HS-5 (cell line): ENCODE results near the gene SPATA20.

Experiments used
- DNase-seq: peaks from one replicate; pipeline ENCODE4 v3.0.0-alpha.2; 2012; ENCODE audit warnings: low read depth

The SPATA20 gene

DNA sequence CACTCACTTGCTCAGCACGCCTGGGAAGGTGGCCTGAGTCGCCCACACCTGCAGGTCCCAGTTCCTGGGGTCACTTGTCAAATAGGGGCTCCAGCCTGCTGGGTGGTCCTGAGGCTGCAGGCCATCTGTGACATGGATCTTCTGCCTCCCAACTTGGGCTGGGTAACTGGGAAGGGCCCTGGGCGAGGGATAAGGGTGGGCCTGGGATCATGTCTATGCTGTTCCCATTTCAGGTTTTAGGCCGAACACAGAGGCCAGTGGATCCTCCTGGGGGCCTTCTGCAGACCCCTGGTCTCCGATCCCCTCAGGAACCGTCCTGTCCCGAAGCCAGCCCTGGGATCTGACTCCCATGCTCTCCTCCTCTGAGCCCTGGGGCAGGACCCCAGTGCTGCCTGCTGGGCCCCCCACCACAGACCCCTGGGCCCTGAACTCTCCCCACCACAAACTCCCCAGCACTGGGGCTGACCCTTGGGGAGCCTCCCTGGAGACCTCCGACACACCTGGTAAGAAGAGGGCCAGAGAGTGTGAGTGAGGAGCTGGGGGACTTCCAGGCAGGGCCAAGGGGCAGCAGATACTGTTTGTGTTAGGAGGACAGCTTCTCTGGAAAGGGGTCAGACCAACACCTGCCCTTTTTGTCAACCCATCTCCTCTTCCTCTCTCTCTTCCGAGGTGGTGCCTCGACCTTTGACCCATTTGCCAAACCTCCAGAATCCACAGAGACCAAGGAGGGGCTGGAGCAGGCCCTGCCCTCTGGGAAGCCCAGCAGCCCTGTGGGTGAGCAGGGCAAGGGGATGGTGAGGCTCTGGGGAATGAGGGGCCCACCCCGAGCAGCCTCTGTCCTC lies 6.2 kb upstream of the SPATA20 start:
- DNase-seq: no peak

DNA sequence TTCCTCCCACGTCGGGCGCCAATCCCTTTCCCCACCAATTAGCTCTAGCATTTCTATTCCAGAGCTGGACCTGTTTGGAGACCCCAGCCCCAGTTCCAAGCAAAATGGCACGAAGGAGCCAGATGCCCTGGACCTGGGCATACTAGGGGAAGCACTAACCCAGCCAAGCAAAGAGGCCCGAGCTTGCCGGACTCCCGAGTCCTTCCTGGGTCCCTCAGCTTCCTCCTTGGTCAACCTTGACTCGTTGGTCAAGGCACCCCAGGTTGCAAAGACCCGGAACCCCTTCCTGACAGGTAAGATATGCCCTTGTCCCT lies 5.6 kb upstream of the SPATA20 start:
- DNase-seq: no peak

DNA sequence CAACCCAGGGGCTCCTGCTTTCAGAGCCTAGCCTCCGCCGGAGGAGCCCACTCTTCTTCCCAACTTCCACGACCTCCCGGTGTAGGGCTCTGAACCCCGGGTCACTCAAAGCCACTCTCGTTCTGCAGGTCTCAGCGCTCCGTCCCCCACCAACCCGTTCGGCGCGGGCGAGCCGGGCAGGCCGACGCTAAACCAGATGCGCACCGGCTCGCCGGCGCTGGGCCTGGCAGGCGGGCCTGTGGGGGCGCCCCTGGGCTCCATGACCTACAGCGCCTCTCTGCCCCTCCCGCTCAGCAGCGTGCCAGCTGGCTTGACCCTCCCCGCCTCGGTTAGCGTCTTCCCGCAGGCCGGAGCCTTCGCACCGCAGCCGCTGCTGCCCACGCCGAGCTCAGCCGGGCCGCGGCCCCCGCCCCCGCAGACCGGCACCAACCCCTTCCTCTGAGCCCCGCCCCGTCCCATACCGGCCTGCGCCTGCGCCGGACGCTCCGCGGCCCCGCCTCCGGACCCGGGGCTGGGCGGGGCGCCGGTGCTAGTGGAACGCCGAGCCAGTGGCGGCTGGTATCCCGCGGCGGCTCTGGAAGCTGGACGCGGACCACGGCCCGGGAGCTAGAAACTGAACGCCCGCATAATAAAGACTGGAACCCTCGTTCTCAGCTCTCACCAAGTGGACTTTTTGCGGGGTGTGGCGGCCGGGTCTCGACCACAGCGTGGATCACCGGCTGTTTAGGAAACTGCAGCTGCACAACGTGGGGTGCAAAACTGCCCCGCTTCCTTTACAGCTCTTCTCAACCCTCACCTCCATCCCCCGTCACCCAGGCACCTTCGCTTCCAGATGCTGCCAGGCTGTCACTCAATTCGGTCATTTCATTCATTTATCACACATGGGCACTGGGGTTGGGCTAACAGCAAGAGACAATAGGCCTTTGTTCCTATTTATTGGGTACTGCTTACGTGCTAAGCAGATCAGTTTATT lies 5.0 kb upstream of the SPATA20 start:
- DNase-seq: no peak

DNA sequence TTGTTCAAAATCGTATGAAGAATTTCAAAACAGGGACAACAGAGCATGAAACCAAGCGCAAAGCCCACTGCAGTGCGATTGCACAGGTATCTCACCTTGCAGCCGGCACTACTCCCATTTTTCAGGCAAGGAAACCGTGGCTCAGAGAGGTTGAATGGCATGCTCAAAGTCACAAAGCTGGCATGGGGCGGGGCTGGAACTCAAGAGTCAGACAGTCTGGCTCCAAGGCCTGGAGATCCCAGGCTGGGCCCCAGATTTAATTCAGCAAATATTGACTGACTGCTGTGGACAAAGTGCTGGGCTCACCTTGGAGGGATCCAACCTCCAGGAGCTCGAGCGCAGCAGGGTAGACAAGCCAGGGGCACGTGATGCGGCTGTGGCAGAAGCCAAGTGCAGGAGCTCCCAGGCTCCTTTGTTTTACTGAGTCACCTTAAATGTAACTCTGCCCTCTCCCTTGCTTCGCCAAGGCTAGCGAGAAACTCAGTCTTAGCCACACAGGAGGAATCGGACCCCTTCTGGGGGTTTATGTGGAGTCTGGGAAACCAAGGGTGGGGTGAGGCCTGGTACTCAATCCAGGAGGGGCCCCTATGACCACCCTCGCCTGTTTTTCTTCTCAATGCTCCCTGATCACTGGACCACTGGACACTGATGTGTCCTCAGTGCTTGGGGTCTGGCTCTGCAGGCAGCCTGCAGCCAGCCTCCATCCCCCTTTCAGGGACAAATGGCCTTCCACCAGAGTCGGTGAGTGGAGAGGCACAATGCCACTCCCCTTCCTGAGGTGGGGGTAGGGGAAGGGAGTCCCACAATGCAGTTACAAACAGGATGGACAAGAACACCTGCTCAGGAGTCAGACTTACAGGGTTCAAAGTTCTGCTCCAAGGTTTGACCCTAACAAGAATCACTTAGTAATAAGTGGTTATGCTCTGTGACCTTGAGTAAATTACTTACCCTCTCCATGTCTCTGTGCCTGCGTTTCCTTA lies 3.9 kb upstream of the SPATA20 start:
- DNase-seq: no peak

GRCh38 chr17:50544516-50544915 lies 2.5 kb upstream of the SPATA20 start:
- DNase-seq: no peak

GRCh38 chr17:50545311-50545710 lies 1.7 kb upstream of the SPATA20 start:
- DNase-seq: no peak

GRCh38 chr17:50546701-50547034 lies 306 bp upstream of the SPATA20 start:
- no peak for DNase-seq

GRCh38 chr17:50547736-50548083 lies 736 bp downstream of the SPATA20 start:
- no peak for DNase-seq

- no peak for DNase-seq
Observed at GRCh38 chr17:50548831-50549230, 1.9 kb downstream of the SPATA20 start.

- no peak for DNase-seq
Observed at GRCh38 chr17:50549256-50549941, 2.4 kb downstream of the SPATA20 start.

GRCh38 chr17:50549969-50550368 lies 3.0 kb downstream of the SPATA20 start:
- no peak for DNase-seq

DNA sequence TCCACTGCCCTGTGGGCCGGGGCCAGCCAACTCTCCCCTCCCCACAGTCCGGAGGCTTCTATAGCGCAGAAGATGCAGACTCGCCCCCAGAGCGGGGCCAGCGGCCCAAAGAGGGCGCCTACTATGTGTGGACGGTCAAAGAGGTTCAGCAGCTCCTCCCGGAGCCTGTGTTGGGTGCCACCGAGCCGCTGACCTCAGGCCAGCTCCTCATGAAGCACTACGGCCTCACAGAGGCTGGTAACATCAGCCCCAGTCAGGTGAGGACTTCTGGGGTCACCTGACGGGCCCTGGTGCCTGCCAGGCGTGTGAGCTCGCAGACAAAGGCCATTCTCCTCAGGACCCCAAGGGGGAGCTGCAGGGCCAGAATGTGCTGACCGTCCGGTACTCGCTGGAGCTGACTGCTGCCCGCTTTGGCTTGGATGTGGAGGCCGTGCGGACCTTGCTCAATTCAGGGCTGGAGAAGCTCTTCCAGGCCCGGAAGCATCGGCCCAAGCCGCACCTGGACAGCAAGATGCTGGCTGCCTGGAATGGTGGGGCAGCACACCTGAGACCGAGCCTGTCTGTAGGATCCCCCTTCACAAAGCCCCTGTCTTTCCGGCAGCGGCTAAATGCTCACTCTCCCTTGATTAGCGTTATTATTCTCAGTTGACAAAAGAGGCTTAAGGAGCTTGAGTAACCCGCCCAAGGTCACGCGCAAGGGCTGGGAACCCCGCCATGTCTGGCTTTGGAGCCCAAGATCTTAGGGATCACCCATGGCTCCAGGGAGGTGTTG lies 3.9 kb downstream of the SPATA20 start:
- no peak for DNase-seq

DNA sequence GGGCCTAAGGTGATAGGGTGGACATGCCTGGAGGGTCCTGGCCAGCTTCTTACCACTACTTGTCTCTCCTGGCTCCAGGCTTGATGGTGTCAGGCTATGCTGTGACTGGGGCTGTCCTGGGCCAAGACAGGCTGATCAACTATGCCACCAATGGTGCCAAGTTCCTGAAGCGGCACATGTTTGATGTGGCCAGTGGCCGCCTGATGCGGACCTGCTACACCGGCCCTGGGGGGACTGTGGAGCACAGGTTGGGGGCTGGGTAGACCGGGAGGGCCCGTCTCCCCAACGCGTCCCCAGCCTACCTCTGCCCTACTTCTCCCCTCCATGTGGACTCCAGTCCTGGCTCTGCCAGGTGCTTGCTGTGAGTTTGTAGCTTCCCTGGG lies 4.5 kb downstream of the SPATA20 start:
- no peak for DNase-seq

DNA sequence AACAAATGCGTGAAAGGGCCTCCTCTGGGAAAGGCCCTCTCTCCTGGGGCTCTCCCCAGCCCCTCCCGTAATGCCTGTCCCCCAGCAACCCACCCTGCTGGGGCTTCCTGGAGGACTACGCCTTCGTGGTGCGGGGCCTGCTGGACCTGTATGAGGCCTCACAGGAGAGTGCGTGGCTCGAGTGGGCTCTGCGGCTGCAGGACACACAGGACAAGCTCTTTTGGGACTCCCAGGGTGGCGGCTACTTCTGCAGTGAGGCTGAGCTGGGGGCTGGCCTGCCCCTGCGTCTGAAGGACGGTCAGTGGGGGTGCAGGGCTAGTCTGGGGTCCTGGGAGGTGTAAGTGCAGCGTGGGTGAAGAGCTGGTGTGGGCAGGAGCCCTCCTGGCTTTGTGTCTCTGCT lies 4.9 kb downstream of the SPATA20 start:
- DNase-seq: no peak

DNA sequence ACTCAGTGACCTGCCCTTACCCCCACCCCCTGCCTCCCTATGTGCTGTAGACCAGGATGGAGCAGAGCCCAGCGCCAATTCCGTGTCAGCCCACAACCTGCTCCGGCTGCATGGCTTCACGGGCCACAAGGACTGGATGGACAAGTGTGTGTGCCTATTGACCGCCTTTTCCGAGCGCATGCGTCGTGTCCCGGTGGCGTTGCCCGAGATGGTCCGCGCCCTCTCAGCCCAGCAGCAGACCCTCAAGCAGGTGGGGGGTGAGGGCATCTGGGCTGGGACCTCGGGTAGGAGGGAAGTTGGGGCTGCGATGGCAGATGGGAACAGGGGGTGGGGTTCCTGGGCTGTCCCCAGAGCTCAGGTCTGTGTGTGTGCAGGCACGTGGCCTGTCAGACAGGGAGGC lies 7.2 kb downstream of the SPATA20 start:
- no peak for DNase-seq

DNA sequence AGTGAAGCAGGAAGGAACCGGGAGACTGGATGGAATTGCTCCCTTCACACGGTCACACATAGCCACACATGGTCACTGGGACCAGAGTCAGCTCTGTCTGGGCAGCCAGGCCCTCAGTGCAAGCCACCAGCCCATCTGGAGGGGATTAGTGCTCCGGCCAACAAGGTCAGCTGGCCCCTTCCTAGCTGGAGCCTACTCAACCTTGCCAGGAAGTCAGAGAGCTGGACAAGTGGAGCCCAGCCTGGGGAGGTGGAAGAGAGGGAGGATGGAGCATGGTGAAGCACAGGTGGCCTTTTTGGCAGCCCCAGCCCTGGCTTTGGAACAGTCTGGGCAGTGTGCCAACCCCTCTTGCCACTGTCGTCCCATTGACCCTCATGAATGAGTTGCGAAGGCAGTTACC lies 9.8 kb downstream of the SPATA20 start:
- DNase-seq: no peak

DNA sequence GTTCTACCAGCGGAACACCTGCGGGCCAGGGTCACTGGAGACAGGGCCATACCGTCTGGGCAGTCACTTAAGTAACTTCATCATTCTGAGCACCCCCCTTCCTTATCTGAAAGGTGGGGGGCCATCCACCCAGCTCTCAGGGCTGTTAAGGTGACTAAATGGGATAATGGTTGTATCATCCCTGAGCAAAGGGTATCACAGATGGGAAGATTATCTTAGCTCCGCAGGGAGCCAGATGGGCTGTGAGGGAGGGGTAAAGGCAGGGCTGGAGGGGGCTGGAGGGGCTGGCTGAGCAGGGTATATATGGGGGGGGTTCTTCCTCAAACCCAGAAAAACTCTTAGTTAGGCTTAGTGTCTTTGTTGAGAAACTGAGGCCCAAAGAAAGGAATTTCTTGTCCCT lies 10.7 kb downstream of the SPATA20 start:
- no peak for DNase-seq

GRCh38 chr17:50558091-50558490 lies 11.1 kb downstream of the SPATA20 start:
- DNase-seq: no peak

GRCh38 chr17:50558581-50558940 lies 11.6 kb downstream of the SPATA20 start:
- no peak for DNase-seq

GRCh38 chr17:50558941-50559614 lies 12.1 kb downstream of the SPATA20 start:
- DNase-seq: no peak
